Uterus (tissue), 4 donors: ENCODE data around the gene SIGLEC12. TPM values are rescaled to one million over a fixed set of nuclear protein-coding genes. Genes with fewer than 3 reads are reported as not detected.

Experiments
- DNase-seq, 2 donors: peaks; one replicate each; pipeline ENCODE4 v3.0.0-alpha.2; 2019 to 2020
- H3K27ac ChIP-seq, 2 donors: fragments of 200-600 bp; sonication (generic); 1 replicate in 1 of 2; 2 replicates in 1 of 2; pipeline ENCODE4 v1.5.1; 2016 to 2018
- H3K27me3 ChIP-seq, 2 donors: fragments of 200-600 bp; sonication (generic); one replicate each; pipeline ENCODE4 v1.5.1; 2018 to 2019; ENCODE audit warnings: control low read depth in 1 of 2
- H3K36me3 ChIP-seq, 2 donors: fragments of 200-600 bp; sonication (generic); one replicate each; pipeline ENCODE4 v1.5.1; 2019; ENCODE audit warnings: control low read depth in 1 of 2
- H3K4me1 ChIP-seq, 2 donors: fragments of 200-600 bp; sonication (generic); one replicate each; pipeline ENCODE4 v1.5.1; 2018 to 2019; ENCODE audit warnings: control low read depth in 1 of 2
- H3K4me3 ChIP-seq, 2 donors: fragments of 200-600 bp; sonication (generic); 1 replicate in 1 of 2; 2 replicates in 1 of 2; pipeline ENCODE4 v1.5.1; 2018 to 2019; ENCODE audit warnings: mild to moderate bottlenecking in 1 of 2
- H3K9me3 ChIP-seq, 2 donors: fragments of 200-600 bp; sonication (generic); one replicate each; pipeline ENCODE4 v1.5.1; 2019; ENCODE audit warnings: control low read depth in 1 of 2
- CTCF ChIP-seq, 4 experiments: fragments of 200-600 bp in 2 of 4; fragments of 450-650 bp in 2 of 4; sonication (generic) in 2 of 4; IDR thresholded peaks; one replicate each; pipeline ENCODE4 v1.5.1; 2016 to 2019; ENCODE audit warnings: antibody characterized with exemption in 4 of 4, mild to moderate bottlenecking in 2 of 4, moderate library complexity in 1 of 4
- POLR2A ChIP-seq, 2 donors: fragments of 450-650 bp; IDR thresholded peaks; one replicate each; pipeline ENCODE4 v1.6.1; 2016; ENCODE audit warnings: antibody characterized with exemption in 2 of 2, mild to moderate bottlenecking in 1 of 2, moderate library complexity in 1 of 2
- intact Hi-C: fragments of 100-400 bp; cut with DNase I; formaldehyde crosslinking; loops from one replicate; pipeline ENCODE4 v1.15.1; 2023; ENCODE audit warnings: low total_unique reads
- total RNA-seq, 4 donors: library from RNA; depleted of rRNA in 3 of 4; stranded (reverse); fragments of >200 nt in 3 of 4; gene quantifications; one replicate each; pipeline versions ENCODE4 v1.1.0 to v1.2.4, GENCODE V29; 2014 to 2023
- donor health status: DM: yes; HTN: yes; CAD: no.

The SIGLEC12 gene
- total RNA-seq, 4 donors from 2014 or later, result 0.21 to 0.40 TPM; not detected in 2

GRCh38 chr19:51480590-51480989, 21.0 kb downstream of the SIGLEC12 start:
- Histone ChIP-seq H3K27ac (no peak overlapping the region), H3K9me3 (no peaks in the 10 kb centered on the region), H3K4me1 (no peaks in the 10 kb centered on the region), H3K27me3 (no peaks in the 10 kb centered on the region), H3K4me3 (no peak overlapping the region), H3K36me3 (no peaks in the 10 kb centered on the region)
- DNase-seq, result no peak
- intact Hi-C loops, result no loop called here
- TF ChIP-seq CTCF (IDR thresholded peaks at IDR 0.05) (no peak), POLR2A (IDR thresholded peaks at IDR 0.05) (no peak)

GRCh38 chr19:51479531-51480331, 21.9 kb downstream of the SIGLEC12 start:
- H3K36me3 ChIP-seq, result no peaks in the 10 kb centered on the region
- no peaks in the 10 kb centered on the region for H3K9me3 ChIP-seq
- no peaks in the 10 kb centered on the region for H3K4me1 ChIP-seq
- DNase-seq, result no peak
- no peaks in the 10 kb centered on the region for H3K27me3 ChIP-seq
- intact Hi-C loops, result loop anchor here (10.0 kb wide), 1 partner anchor 175 kb away; no protein-coding TSS in a partner anchor
- H3K27ac ChIP-seq, result no peak overlapping the region
- TF ChIP-seq CTCF (IDR thresholded peaks at IDR 0.05) (no peak), POLR2A (IDR thresholded peaks at IDR 0.05) (no peak)
- H3K4me3 ChIP-seq, result no peak overlapping the region

GRCh38 chr19:51478381-51479234, 23.0 kb downstream of the SIGLEC12 start, which contains the start of gene CEACAM18:
Gene CEACAM18, plus strand, starts transcription at chr19:51478539.
- DNase-seq, result no peak

GRCh38 chr19:51477344-51477743, 24.3 kb downstream of the SIGLEC12 start:
- no peaks in the 10 kb centered on the region for H3K4me1 ChIP-seq
- H3K27me3 ChIP-seq, result no peaks in the 10 kb centered on the region
- H3K9me3 ChIP-seq, result no peaks in the 10 kb centered on the region
- H3K36me3 ChIP-seq, result no peaks in the 10 kb centered on the region
- H3K4me3 ChIP-seq, result no peak overlapping the region
- intact Hi-C loops, result loop anchor here (10.0 kb wide), 1 partner anchor 177 kb away; no protein-coding TSS in a partner anchor
- H3K27ac ChIP-seq, result no peak overlapping the region
- DNase-seq, result no peak
- TF ChIP-seq POLR2A (IDR thresholded peaks at IDR 0.05) (no peak), CTCF (IDR thresholded peaks at IDR 0.05) (no peak)

More at GRCh38 chr19:51478381-51479234, 23.0 kb downstream of the SIGLEC12 start, which contains the start of gene CEACAM18:
- H3K36me3 ChIP-seq, result no peaks in the 10 kb centered on the region
- no peaks in the 10 kb centered on the region for H3K27me3 ChIP-seq
- no peak within 1 kb of the TSS for H3K27ac ChIP-seq
- no peaks in the 10 kb centered on the region for H3K9me3 ChIP-seq
- TF ChIP-seq POLR2A (IDR thresholded peaks at IDR 0.05) (no peak), CTCF (IDR thresholded peaks at IDR 0.05) (no peak)
- intact Hi-C loops, result loop anchor here (10.0 kb wide), 1 partner anchor 176 kb away; no protein-coding TSS in a partner anchor
- no peak within 1 kb of the TSS for H3K4me3 ChIP-seq
- H3K4me1 ChIP-seq, result no peaks in the 10 kb centered on the region
